Gastrocnemius medialis (tissue), 4 donors: Measurements from ENCODE around the gene ORC3.

Experiments used
- CTCF ChIP-seq, 5 experiments: fragments of 450-650 bp in 3 of 5; fragments of 200-600 bp in 2 of 5; sonication (generic) in 2 of 5; IDR thresholded peaks in 4 of 5; conservative IDR thresholded peaks in 1 of 5; 1 replicate in 4 of 5; 2 replicates in 1 of 5; pipeline ENCODE4 v1.5.1; 2016 to 2019; ENCODE audit warnings: antibody characterized with exemption in 5 of 5, mild to moderate bottlenecking in 3 of 5, moderate library complexity in 3 of 5
- POLR2A ChIP-seq, 2 donors: fragments of 450-650 bp; IDR thresholded peaks; one replicate each; pipeline ENCODE4 v1.6.1; 2017; ENCODE audit warnings: antibody characterized with exemption in 2 of 2, mild to moderate bottlenecking in 2 of 2, moderate library complexity in 2 of 2

- no peak for TF ChIP-seq CTCF (IDR thresholded peaks at IDR 0.05 in 4 of 5, conservative IDR thresholded peaks at IDR 0.05 in 1 of 5)
- no peak for TF ChIP-seq POLR2A (IDR thresholded peaks at IDR 0.05)
Observed at GRCh38 chr6:87682310-87682709, 92.4 kb downstream of the ORC3 start.
